GM12878 (cell line): ENCODE results near the gene SFI1. TPM values are rescaled to one million over a fixed set of nuclear protein-coding genes. Genes with fewer than 3 reads are reported as not detected.

ENCODE experiments used
- ATAC-seq: fragments of 200-7000 bp; cut with Tn5 transposase; 3 replicates; pipeline ENCODE4 v1.9.1; 2020; ENCODE audit warnings: mild to moderate bottlenecking, moderate library complexity
- BruUV-seq: library from RNA; stranded (reverse); fragments of 400-500 nt; replicated peaks from 2 replicates; lab custom pipeline; 2021; lab: Mats Ljungman, UMichigan
- CTCF ChIA-PET: fragments of 300-600 bp; sonication (Branson Sonifier 250); formaldehyde crosslinking; extraction: SDS; loops from one replicate; lab custom pipeline; 2021; ENCODE audit warnings: inconsistent platforms; lab: Yijun Ruan, JAX
- POLR2A ChIA-PET: fragments of 350-600 bp; formaldehyde crosslinking; extraction: SDS; loops from one replicate; lab custom pipeline; 2021; ENCODE audit warnings: inconsistent platforms; lab: Charles Lee
- RAD21 ChIA-PET: fragments of 300-600 bp; sonication (Branson Sonifier 250); formaldehyde crosslinking; loops from one replicate; lab custom pipeline; 2023; ENCODE audit warnings: antibody characterized with exemption; ENCODE audit not compliant: unreplicated experiment; lab: Charles Lee
- SMC1A ChIA-PET: fragments of 300-600 bp; sonication (Branson Sonifier 250); formaldehyde crosslinking; loops from one replicate; lab custom pipeline; 2023; ENCODE audit not compliant: unreplicated experiment, uncharacterized antibody; lab: Charles Lee
- DNase-seq: peaks from one replicate; pipeline ENCODE4 v3.0.0-alpha.2; 2011; ENCODE audit warnings: low read depth, low spot score
- FAIRE-seq: peaks from 3 replicates; lab custom pipeline; 2011; peaks lifted over from hg19 to GRCh38; lab: Jason Lieb, UNC
- H2AFZ ChIP-seq: 2 replicates; pipeline ENCODE4 v1.6.0; 2011; ENCODE audit warnings: low read depth, low read length, control low read depth; ENCODE audit not compliant: control insufficient read depth
- H3K27ac ChIP-seq: 2 replicates; pipeline ENCODE4 v1.5.1; 2011; ENCODE audit warnings: control low read depth; ENCODE audit not compliant: control insufficient read depth, insufficient read depth
- H3K27me3 ChIP-seq, 2 experiments: replicated peaks in 1 of 2; 2 replicates each; pipeline versions ENCODE4 v1.6.0 to v1.6.1; 2011; ENCODE audit warnings: low read length in 1 of 2; ENCODE audit not compliant: control insufficient read depth in 2 of 2, insufficient read depth in 2 of 2
- H3K36me3 ChIP-seq, 2 experiments: 2 replicates each; pipeline ENCODE4 v1.5.1; 2011; ENCODE audit warnings: low read length in 1 of 2; ENCODE audit not compliant: control insufficient read depth in 2 of 2, insufficient read depth in 2 of 2
- H3K4me1 ChIP-seq: 2 replicates; pipeline ENCODE4 v1.6.1; 2011; ENCODE audit warnings: mild to moderate bottlenecking, low read length, moderate library complexity, mixed read lengths; ENCODE audit not compliant: control insufficient read depth, insufficient read depth
- H3K4me2 ChIP-seq: 2 replicates; pipeline ENCODE4 v1.6.0; 2011; ENCODE audit warnings: control low read depth; ENCODE audit not compliant: control insufficient read depth, insufficient read depth
- H3K4me3 ChIP-seq: fragments of 200-600 bp; sonication (generic); 2 replicates; pipeline ENCODE4 v1.5.1; 2016
- H3K79me2 ChIP-seq: 2 replicates; pipeline ENCODE4 v1.6.0; 2011; ENCODE audit warnings: low read length; ENCODE audit not compliant: control insufficient read depth, insufficient read depth
- H3K9ac ChIP-seq: 2 replicates; pipeline ENCODE4 v1.8.0; 2011; ENCODE audit warnings: low read length, control low read depth, mixed read lengths; ENCODE audit not compliant: control insufficient read depth, insufficient read depth
- H3K9me3 ChIP-seq: replicated peaks from 3 replicates; pipeline ENCODE4 v1.5.1; 2011; ENCODE audit warnings: mild to moderate bottlenecking, low read length; ENCODE audit not compliant: control insufficient read depth, insufficient read depth
- H4K20me1 ChIP-seq: 2 replicates; pipeline ENCODE4 v1.6.0; 2011; ENCODE audit not compliant: control insufficient read depth, insufficient read depth
- FOXM1 ChIP-seq: IDR thresholded peaks from 2 replicates; pipeline ENCODE4 v1.6.1; 2012; ENCODE audit warnings: low read depth, mild to moderate bottlenecking, inconsistent platforms, low read length, moderate library complexity
- KAT2A ChIP-seq: conservative IDR thresholded peaks from 2 replicates; pipeline ENCODE4 v1.6.1; 2011; ENCODE audit warnings: low read depth, low read length; ENCODE audit not compliant: control insufficient read depth
- NR2F1 ChIP-seq: fragments of 450-650 bp; conservative IDR thresholded peaks from 2 replicates; pipeline ENCODE4 v1.6.1; 2017; ENCODE audit warnings: mild to moderate bottlenecking
- RUNX3 ChIP-seq: IDR thresholded peaks from 2 replicates; pipeline ENCODE4 v1.6.1; 2012; ENCODE audit warnings: low read length, inconsistent platforms
- ZNF592 ChIP-seq: fragments of 450-650 bp; IDR thresholded peaks from 2 replicates; pipeline ENCODE4 v1.6.1; 2017; ENCODE audit warnings: mild to moderate bottlenecking, moderate library complexity
- WGBS: methylation state at CpG from one replicate; pipeline ENCODE4 v1.1.6; 2016; ENCODE audit warnings: low lambda C conversion rate; ENCODE audit not compliant: insufficient replicate concordance, insufficient coverage; ENCODE audit errors: missing lambda C conversion rate; 5-methylcytosine and 5-hydroxymethylcytosine counted together
- in situ Hi-C: fragments of 300-500 bp; cut with MboI; formaldehyde crosslinking; loops from 9 replicates; pipeline ENCODE4 v1.14.3; 2018; ENCODE audit warnings: mixed read lengths
- intact Hi-C: fragments of 100-400 bp; cut with micrococcal nuclease; formaldehyde crosslinking; loops from one replicate; pipeline ENCODE4 v1.14.2; 2022; ENCODE audit not compliant: unreplicated experiment
- polyA plus RNA-seq, 11 experiments: library from polyadenylated mRNA; depleted of rRNA in 4 of 11; unstranded in 6 of 11; stranded (reverse) in 5 of 11; fragments of >200 nt; fragmentation: Nextera tagmentation in 4 of 11; fragmentation: Illumina TruSeq in 1 of 11; extraction: Ambion mirVana in 4 of 11; extraction: Trizol in 1 of 11; gene quantifications; 1 replicate in 1 of 11; 2 replicates in 10 of 11; pipeline versions ENCODE4 v1.2.1 to v1.2.3, GENCODE V29; 2011 to 2016; ENCODE audit warnings: inconsistent platforms in 2 of 11, missing spikeins in 2 of 11, low read depth in 1 of 11
- total RNA-seq, 4 experiments: library from RNA; depleted of rRNA in 3 of 4; stranded (reverse); fragments of >200 nt in 3 of 4; fragmentation: Illumina TruSeq in 1 of 4; extraction: Trizol in 1 of 4; gene quantifications; 2 replicates each; pipeline versions ENCODE4 v1.2.1 to v1.2.3, GENCODE V29; 2013 to 2021
- TF ChIP-seq, protein P1 (sequence below): fragments of 150-350 bp; IDR thresholded peaks from 2 replicates; pipeline ENCODE4 v1.6.1; 2016; ENCODE audit warnings: low read depth, low read length

The SFI1 gene
- total and polyA plus RNA-seq, 10 of the 15 experiments (the other 5 are each of a cell fraction or from before 2014, with no cell fraction given): 6.3 to 70.1 (median 30.4) TPM

- CTCF ChIA-PET: interaction anchor here (1.2 to 1.8 kb wide), 5 partner anchors 10 to 619 kb away, joined by 3 to 6 read pairs (median 4); no protein-coding TSS in a partner anchor
Measured at GRCh38 chr22:31647066-31647465, 150.7 kb downstream of the SFI1 start.

More at GRCh38 chr22:31647066-31647465, 150.7 kb downstream of the SFI1 start:
- Histone ChIP-seq H3K79me2 (peaks cover 27% of the 10 kb centered on the region), H4K20me1 (no peaks in the 10 kb centered on the region), H3K27ac (peak overlapping the region; percentile 75), H3K9ac (0 out of 2 replicates have a peak overlapping the region, but pooled peaks have one; percentile 1), H3K4me3 (no peak overlapping the region), H3K4me2 (peak overlapping the region; percentile 53; the same call in 1 of the 2 replicates), H3K4me1 (peaks cover 31% of the 10 kb centered on the region), H3K9me3 (no peaks in the 10 kb centered on the region), H2AFZ (no peak overlapping the region), H3K27me3 (no peaks in the 10 kb centered on the region), H3K36me3 (peaks cover 1 to 12% of the 10 kb centered on the region in 2 experiments; a peak in 3 of 4 replicates)
- intact Hi-C loops: no loop called here
- FAIRE-seq (no peak), ATAC-seq (no peak), DNase-seq (no peak)
- BruUV-seq: no TSS peak
- 98% methylated on average over 3 of the region's 3 CpGs for WGBS
- TF ChIP-seq, protein P1, sequence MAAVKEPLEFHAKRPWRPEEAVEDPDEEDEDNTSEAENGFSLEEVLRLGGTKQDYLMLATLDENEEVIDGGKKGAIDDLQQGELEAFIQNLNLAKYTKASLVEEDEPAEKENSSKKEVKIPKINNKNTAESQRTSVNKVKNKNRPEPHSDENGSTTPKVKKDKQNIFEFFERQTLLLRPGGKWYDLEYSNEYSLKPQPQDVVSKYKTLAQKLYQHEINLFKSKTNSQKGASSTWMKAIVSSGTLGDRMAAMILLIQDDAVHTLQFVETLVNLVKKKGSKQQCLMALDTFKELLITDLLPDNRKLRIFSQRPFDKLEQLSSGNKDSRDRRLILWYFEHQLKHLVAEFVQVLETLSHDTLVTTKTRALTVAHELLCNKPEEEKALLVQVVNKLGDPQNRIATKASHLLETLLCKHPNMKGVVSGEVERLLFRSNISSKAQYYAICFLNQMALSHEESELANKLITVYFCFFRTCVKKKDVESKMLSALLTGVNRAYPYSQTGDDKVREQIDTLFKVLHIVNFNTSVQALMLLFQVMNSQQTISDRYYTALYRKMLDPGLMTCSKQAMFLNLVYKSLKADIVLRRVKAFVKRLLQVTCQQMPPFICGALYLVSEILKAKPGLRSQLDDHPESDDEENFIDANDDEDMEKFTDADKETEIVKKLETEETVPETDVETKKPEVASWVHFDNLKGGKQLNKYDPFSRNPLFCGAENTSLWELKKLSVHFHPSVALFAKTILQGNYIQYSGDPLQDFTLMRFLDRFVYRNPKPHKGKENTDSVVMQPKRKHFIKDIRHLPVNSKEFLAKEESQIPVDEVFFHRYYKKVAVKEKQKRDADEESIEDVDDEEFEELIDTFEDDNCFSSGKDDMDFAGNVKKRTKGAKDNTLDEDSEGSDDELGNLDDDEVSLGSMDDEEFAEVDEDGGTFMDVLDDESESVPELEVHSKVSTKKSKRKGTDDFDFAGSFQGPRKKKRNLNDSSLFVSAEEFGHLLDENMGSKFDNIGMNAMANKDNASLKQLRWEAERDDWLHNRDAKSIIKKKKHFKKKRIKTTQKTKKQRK: no peak
- no peak for TF ChIP-seq FOXM1
- TF ChIP-seq KAT2A: no peak
- no peak for TF ChIP-seq ZNF592
- TF ChIP-seq NR2F1: no peak
- TF ChIP-seq RUNX3: no peak
- SMC1A ChIA-PET: interaction anchor here (0.8 to 2.2 kb wide), 4 partner anchors 9 to 19 kb away, joined by 3 to 12 read pairs (median 8); partner anchors contain the start of gene PISD
- POLR2A ChIA-PET: interaction anchor here (1.3 to 2.3 kb wide), 3 partner anchors 9 to 14 kb away, joined by 6 to 9 read pairs (median 9); no protein-coding TSS in a partner anchor
- RAD21 ChIA-PET: interaction anchor here (0.6 to 1.6 kb wide), 4 partner anchors 9 to 19 kb away, joined by 3 to 9 read pairs (median 6); partner anchors contain the start of gene PISD
- in situ Hi-C loops: no loop called here
